ENCODE data around the gene HELB. TPM values are rescaled to one million over a fixed set of nuclear protein-coding genes. Genes with fewer than 3 reads are reported as not detected.

HELB gene
- total RNA-seq, result 15.0 TPM
- 0.70 TPM for polyA plus RNA-seq

- H3K4me1 ChIP-seq (ENCODE audit: insufficient read depth), result no peaks in the 10 kb centered on the region
- H3K27ac ChIP-seq (ENCODE audit: low read depth), result peak within 1 kb of the TSS; percentile 11
- DNase-seq (ENCODE audit: extremely low spot score), result peak; percentile 94
- peak within 1 kb of the TSS; percentile 70 for H3K4me3 ChIP-seq (ENCODE audit: low read depth, low read length)
- no peaks in the 10 kb centered on the region for H3K36me3 ChIP-seq (ENCODE audit: insufficient read depth)
- under 1% methylated on average over 45 of the region's 45 CpGs for WGBS
Observed at GRCh38 chr12:66301944-66302826, at the start of gene HELB. Gene HELB (plus strand): TSS chr12:66302493. CDS start chr12:66302604, 111 bp downstream.

- no peak overlapping the region for H3K27ac ChIP-seq (ENCODE audit: low read depth)
- WGBS, result 92% methylated on average over 2 of the region's 2 CpGs
- no peak overlapping the region for H3K4me3 ChIP-seq (ENCODE audit: low read depth, low read length)
- peaks cover 6% of the 10 kb centered on the region for H3K36me3 ChIP-seq (ENCODE audit: insufficient read depth)
- H3K4me1 ChIP-seq (ENCODE audit: insufficient read depth), result no peaks in the 10 kb centered on the region
- no peak for DNase-seq (ENCODE audit: extremely low spot score)
Observed at GRCh38 chr12:66252771-66253170, 49.5 kb upstream of the HELB start.

DNA sequence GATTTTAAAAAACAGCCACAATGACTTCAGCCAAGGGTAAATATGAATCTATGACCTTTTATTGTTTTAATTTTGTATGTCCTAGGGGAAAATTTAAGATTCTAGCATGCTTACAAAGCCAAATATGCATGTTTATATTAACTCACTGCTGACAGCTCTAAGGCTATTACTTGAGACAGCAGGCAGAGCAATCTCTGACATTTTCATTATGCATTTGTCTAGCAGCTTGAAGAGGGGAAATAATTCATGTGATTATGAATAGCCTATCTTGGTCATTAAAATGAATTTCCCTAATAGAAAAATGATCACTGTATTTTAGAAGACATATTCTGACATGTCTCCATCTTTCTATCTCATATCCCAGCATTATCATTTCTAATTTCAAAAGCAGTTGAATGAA is 46.6 kb upstream of the HELB start:
- no peak for DNase-seq (ENCODE audit: extremely low spot score)
- Histone ChIP-seq H3K27ac (ENCODE audit: low read depth) (no peak overlapping the region), H3K4me1 (ENCODE audit: insufficient read depth) (no peaks in the 10 kb centered on the region), H3K36me3 (ENCODE audit: insufficient read depth) (peaks cover 2% of the 10 kb centered on the region), H3K4me3 (ENCODE audit: low read depth, low read length) (no peak overlapping the region)

GRCh38 chr12:66258011-66258410 is 44.3 kb upstream of the HELB start:
- no peaks in the 10 kb centered on the region for H3K4me1 ChIP-seq (ENCODE audit: insufficient read depth)
- WGBS, result 51% methylated on average over 3 of the region's 3 CpGs
- DNase-seq (ENCODE audit: extremely low spot score), result no peak

DNA sequence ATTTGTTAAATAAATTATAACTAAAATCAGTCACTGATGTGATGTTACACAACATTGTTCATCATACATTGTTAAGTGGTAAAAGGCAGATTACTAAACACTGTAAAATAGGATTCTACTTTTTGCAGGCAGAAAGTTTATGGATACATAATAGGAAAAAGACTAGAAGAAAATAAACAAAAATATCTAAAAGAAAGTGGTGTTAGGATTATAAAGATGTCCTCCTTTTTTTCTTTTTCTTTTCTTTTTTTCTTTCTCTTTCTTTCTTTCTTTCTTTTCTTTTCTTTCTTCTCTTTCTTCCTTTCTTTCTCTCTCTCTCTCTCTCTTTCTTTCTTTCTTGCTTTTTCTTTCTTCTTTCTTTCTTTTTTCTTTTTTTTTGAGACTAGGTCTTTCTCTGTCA is 39.6 kb upstream of the HELB start:
- DNase-seq (ENCODE audit: extremely low spot score), result no peak
- H3K4me1 ChIP-seq (ENCODE audit: insufficient read depth), result no peaks in the 10 kb centered on the region
- no peak overlapping the region for H3K27ac ChIP-seq (ENCODE audit: low read depth)
- H3K36me3 ChIP-seq (ENCODE audit: insufficient read depth), result no peaks in the 10 kb centered on the region
- H3K4me3 ChIP-seq (ENCODE audit: low read depth, low read length), result no peak overlapping the region

More at GRCh38 chr12:66258011-66258410, 44.3 kb upstream of the HELB start:
- Histone ChIP-seq H3K27ac (ENCODE audit: low read depth) (no peak overlapping the region), H3K36me3 (ENCODE audit: insufficient read depth) (no peaks in the 10 kb centered on the region), H3K4me3 (ENCODE audit: low read depth, low read length) (no peak overlapping the region)

DNA sequence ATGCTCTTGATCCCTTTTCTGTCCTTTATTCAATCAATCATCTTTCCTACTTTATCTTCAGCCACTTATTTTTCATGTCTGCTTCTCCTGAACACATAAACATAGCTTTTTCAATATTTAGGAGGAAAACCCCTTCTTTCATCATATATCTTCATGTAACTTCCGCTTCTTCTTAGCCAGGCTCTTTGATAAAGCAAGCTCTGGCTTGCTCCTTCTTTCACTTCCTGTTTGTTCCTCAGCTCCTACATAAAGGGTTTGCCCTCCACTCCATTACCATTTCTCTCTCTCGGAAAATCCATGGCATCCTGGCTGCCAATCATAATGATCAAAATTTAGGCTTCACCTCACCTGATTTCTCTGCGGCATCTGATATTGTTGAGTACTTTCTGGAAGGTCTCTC is 33.7 kb upstream of the HELB start:
- Histone ChIP-seq H3K4me1 (ENCODE audit: insufficient read depth) (no peaks in the 10 kb centered on the region), H3K36me3 (ENCODE audit: insufficient read depth) (no peaks in the 10 kb centered on the region), H3K27ac (ENCODE audit: low read depth) (no peak overlapping the region), H3K4me3 (ENCODE audit: low read depth, low read length) (no peak overlapping the region)
- 68% methylated on average over 3 of the region's 3 CpGs for WGBS
- no peak for DNase-seq (ENCODE audit: extremely low spot score)

GRCh38 chr12:66269142-66269541 is 33.2 kb upstream of the HELB start:
- 84% methylated on average over 6 of the region's 6 CpGs for WGBS
- DNase-seq (ENCODE audit: extremely low spot score), result no peak
- Histone ChIP-seq H3K27ac (ENCODE audit: low read depth) (no peak overlapping the region), H3K4me3 (ENCODE audit: low read depth, low read length) (no peak overlapping the region), H3K4me1 (ENCODE audit: insufficient read depth) (no peaks in the 10 kb centered on the region), H3K36me3 (ENCODE audit: insufficient read depth) (no peaks in the 10 kb centered on the region)

- DNase-seq (ENCODE audit: extremely low spot score), result no peak
- Histone ChIP-seq H3K36me3 (ENCODE audit: insufficient read depth) (no peaks in the 10 kb centered on the region), H3K4me1 (ENCODE audit: insufficient read depth) (no peaks in the 10 kb centered on the region), H3K4me3 (ENCODE audit: low read depth, low read length) (no peak overlapping the region), H3K27ac (ENCODE audit: low read depth) (no peak overlapping the region)
- WGBS, result 63% methylated on average over 5 of the region's 5 CpGs
Observed at GRCh38 chr12:66269757-66270383, 32.4 kb upstream of the HELB start.

- Histone ChIP-seq H3K27ac (ENCODE audit: low read depth) (no peak overlapping the region), H3K4me1 (ENCODE audit: insufficient read depth) (no peaks in the 10 kb centered on the region), H3K36me3 (ENCODE audit: insufficient read depth) (no peaks in the 10 kb centered on the region), H3K4me3 (ENCODE audit: low read depth, low read length) (no peak overlapping the region)
- WGBS, result 91% methylated on average over 1 of the region's 1 CpG
- DNase-seq (ENCODE audit: extremely low spot score), result no peak
Observed at GRCh38 chr12:66270613-66271012, 31.7 kb upstream of the HELB start.

GRCh38 chr12:66272650-66273049 is 29.6 kb upstream of the HELB start:
- 61% methylated on average over 3 of the region's 3 CpGs for WGBS
- no peak for DNase-seq (ENCODE audit: extremely low spot score)
- Histone ChIP-seq H3K4me1 (ENCODE audit: insufficient read depth) (no peaks in the 10 kb centered on the region), H3K36me3 (ENCODE audit: insufficient read depth) (no peaks in the 10 kb centered on the region), H3K4me3 (ENCODE audit: low read depth, low read length) (no peak overlapping the region), H3K27ac (ENCODE audit: low read depth) (no peak overlapping the region)

GRCh38 chr12:66273147-66273546 is 29.1 kb upstream of the HELB start:
- no peak overlapping the region for H3K27ac ChIP-seq (ENCODE audit: low read depth)
- H3K36me3 ChIP-seq (ENCODE audit: insufficient read depth), result no peaks in the 10 kb centered on the region
- WGBS, result 78% methylated on average over 1 of the region's 1 CpG
- DNase-seq (ENCODE audit: extremely low spot score), result no peak
- no peak overlapping the region for H3K4me3 ChIP-seq (ENCODE audit: low read depth, low read length)
- H3K4me1 ChIP-seq (ENCODE audit: insufficient read depth), result no peaks in the 10 kb centered on the region

DNA sequence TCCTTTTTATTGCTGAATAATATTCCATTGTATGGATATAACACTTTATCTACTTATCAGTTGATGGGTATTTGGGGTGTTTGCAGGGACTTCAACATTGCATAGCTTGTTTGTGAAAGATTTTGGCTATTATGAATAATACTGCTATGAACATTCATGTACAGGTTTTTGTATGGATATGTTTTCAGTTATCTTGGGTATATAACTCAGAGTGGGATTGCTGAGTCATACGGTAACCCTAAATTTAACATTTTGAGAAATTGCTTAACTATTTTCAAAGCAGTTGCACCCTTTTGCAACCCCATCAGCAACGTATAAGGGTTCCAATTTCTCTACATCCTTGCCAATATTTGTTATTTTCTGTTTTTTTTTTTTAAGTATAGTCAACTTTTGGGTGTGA is 27.3 kb upstream of the HELB start:
- no peak for DNase-seq (ENCODE audit: extremely low spot score)
- Histone ChIP-seq H3K36me3 (ENCODE audit: insufficient read depth) (no peaks in the 10 kb centered on the region), H3K4me3 (ENCODE audit: low read depth, low read length) (no peak overlapping the region), H3K4me1 (ENCODE audit: insufficient read depth) (no peaks in the 10 kb centered on the region), H3K27ac (ENCODE audit: low read depth) (no peak overlapping the region)
- WGBS, result 73% methylated on average over 2 of the region's 2 CpGs

- Histone ChIP-seq H3K4me3 (ENCODE audit: low read depth, low read length) (no peak overlapping the region), H3K27ac (ENCODE audit: low read depth) (no peak overlapping the region), H3K4me1 (ENCODE audit: insufficient read depth) (no peaks in the 10 kb centered on the region), H3K36me3 (ENCODE audit: insufficient read depth) (no peaks in the 10 kb centered on the region)
- DNase-seq (ENCODE audit: extremely low spot score), result no peak
- WGBS, result 54% methylated on average over 3 of the region's 3 CpGs
Observed at GRCh38 chr12:66279123-66279712, 23.1 kb upstream of the HELB start.

DNA sequence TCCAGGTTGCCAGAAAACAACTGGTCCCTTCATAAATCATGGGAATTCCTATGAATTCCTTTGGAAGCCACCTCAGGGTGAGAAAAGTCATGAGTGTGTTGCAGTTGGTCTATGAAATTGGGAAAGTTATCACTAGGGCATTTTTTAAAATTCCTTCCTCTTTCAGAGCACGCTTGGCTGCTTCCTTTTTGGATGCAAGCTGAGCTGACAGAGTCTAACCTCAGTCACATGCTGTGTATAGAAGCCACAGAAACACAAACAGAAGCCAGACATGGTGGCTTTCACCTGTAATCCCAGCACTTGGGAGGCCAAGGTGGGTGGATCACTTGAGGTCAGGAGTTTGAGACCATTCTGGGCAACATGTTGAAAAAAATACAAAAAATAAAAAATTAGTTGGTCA is 21.7 kb upstream of the HELB start:
- Histone ChIP-seq H3K36me3 (ENCODE audit: insufficient read depth) (no peaks in the 10 kb centered on the region), H3K27ac (ENCODE audit: low read depth) (no peak overlapping the region), H3K4me3 (ENCODE audit: low read depth, low read length) (no peak overlapping the region), H3K4me1 (ENCODE audit: insufficient read depth) (no peaks in the 10 kb centered on the region)
- DNase-seq (ENCODE audit: extremely low spot score), result no peak
- 88% methylated on average over 1 of the region's 1 CpG for whole genome bisulfite sequencing

Measured in urinary bladder (tissue), 4 donors.